Measurements from ENCODE around the gene ACSS3. TPM values are rescaled to one million over a fixed set of nuclear protein-coding genes. Genes with fewer than 3 reads are reported as not detected.

ACSS3 gene
- total RNA-seq, 1 donor from 2014 or later, result 32.4 TPM

GRCh38 chr12:81229759-81230158 lies 151.9 kb downstream of the ACSS3 start:
- Histone ChIP-seq H3K36me3 (peaks cover 4% of the 10 kb centered on the region), H3K27me3 (ENCODE audit: low read depth) (no peaks in the 10 kb centered on the region), H3K4me3 (no peak overlapping the region), H3K4me1 (no peaks in the 10 kb centered on the region), H3K27ac (no peak overlapping the region), H3K9me3 (no peaks in the 10 kb centered on the region)
- DNase-seq (no peak), ATAC-seq (no peak)
- intact Hi-C loops (cut with DNase I), result no loop called here
- TF ChIP-seq, protein P1, sequence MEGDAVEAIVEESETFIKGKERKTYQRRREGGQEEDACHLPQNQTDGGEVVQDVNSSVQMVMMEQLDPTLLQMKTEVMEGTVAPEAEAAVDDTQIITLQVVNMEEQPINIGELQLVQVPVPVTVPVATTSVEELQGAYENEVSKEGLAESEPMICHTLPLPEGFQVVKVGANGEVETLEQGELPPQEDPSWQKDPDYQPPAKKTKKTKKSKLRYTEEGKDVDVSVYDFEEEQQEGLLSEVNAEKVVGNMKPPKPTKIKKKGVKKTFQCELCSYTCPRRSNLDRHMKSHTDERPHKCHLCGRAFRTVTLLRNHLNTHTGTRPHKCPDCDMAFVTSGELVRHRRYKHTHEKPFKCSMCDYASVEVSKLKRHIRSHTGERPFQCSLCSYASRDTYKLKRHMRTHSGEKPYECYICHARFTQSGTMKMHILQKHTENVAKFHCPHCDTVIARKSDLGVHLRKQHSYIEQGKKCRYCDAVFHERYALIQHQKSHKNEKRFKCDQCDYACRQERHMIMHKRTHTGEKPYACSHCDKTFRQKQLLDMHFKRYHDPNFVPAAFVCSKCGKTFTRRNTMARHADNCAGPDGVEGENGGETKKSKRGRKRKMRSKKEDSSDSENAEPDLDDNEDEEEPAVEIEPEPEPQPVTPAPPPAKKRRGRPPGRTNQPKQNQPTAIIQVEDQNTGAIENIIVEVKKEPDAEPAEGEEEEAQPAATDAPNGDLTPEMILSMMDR (IDR thresholded peaks at IDR 0.05), result no peak

- Histone ChIP-seq H3K4me3 (no peak overlapping the region), H3K4me1 (no peaks in the 10 kb centered on the region), H3K27ac (no peak overlapping the region), H3K27me3 (ENCODE audit: low read depth) (no peaks in the 10 kb centered on the region), H3K9me3 (no peaks in the 10 kb centered on the region), H3K36me3 (peaks cover 4% of the 10 kb centered on the region)
- intact Hi-C loops (cut with DNase I), result no loop called here
- DNase-seq (no peak), ATAC-seq (no peak)
- TF ChIP-seq, protein P1 (IDR thresholded peaks at IDR 0.05), result no peak
Measured at GRCh38 chr12:81231574-81232368, 153.9 kb downstream of the ACSS3 start.

DNA sequence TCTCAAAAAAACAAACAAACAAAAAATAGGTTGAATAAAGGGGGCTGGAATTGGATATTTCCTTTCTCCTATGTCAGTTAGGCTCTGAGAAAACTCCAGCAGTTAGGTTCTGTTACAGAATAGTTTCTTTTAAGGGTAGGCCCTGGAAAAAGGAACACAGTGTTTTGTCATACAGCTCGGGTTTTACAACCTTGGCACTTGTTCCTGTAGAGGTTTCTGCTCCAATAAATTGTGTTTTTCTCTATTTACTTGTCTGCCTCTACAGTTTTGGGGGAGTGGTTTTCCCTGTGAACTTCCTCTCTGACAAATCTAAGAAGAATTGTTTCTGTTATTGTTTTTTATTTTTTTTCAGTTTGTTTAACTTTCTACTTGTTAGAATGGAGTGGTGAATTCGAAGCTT lies 167.6 kb downstream of the ACSS3 start:
- Histone ChIP-seq H3K4me1 (no peaks in the 10 kb centered on the region), H3K27ac (no peak overlapping the region), H3K4me3 (no peak overlapping the region), H3K9me3 (no peaks in the 10 kb centered on the region), H3K27me3 (ENCODE audit: low read depth) (no peaks in the 10 kb centered on the region), H3K36me3 (no peaks in the 10 kb centered on the region)
- no peak for DNase-seq
- intact Hi-C loops (cut with DNase I), result no loop called here
- TF ChIP-seq, protein P1 (IDR thresholded peaks at IDR 0.05), result no peak
- ATAC-seq, result no peak

DNA sequence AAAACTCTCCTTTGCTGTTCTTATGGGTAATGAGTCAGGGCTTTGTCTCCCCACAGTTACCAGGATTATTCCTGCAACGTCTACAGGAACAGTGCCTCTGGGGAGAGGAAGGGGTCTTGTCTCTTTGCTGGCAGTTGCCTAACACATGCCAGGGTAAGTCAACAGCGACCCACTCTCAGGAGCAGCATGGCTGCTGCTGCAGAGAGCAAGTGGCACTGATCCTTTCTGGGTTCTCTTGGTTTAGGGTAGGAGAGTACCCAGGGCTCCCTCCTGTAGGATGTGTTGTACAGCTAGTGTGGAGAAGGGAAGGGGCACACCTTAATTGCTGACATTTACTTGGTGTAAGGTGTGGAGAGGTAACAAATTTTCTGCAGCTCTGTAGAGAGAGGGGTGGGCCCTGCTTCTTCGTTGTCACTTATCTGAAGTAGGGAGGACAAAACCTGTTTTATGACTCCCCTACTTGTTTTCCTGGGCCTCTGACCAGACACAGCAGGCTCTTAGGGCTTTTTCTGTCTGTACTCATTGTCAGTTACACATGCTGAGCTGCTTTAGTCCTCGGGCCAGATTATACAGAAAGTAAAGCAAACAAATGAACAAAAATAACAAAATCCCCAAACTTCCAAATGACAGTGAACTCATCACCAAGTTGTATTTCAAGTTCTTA lies 168.2 kb downstream of the ACSS3 start:
- no peaks in the 10 kb centered on the region for H3K36me3 ChIP-seq
- no peaks in the 10 kb centered on the region for H3K9me3 ChIP-seq
- H3K27me3 ChIP-seq (ENCODE audit: low read depth), result no peaks in the 10 kb centered on the region
- H3K4me1 ChIP-seq, result no peaks in the 10 kb centered on the region
- TF ChIP-seq, protein P1 (IDR thresholded peaks at IDR 0.05), result no peak
- intact Hi-C loops (cut with DNase I), result no loop called here
- ATAC-seq (peak; percentile 11 to 14), DNase-seq (no peak)
- H3K4me3 ChIP-seq, result no peak overlapping the region
- H3K27ac ChIP-seq, result no peak overlapping the region

- H3K4me3 ChIP-seq, result no peak overlapping the region
- intact Hi-C loops (cut with DNase I), result no loop called here
- H3K36me3 ChIP-seq, result no peaks in the 10 kb centered on the region
- no peaks in the 10 kb centered on the region for H3K27me3 ChIP-seq (ENCODE audit: low read depth)
- H3K9me3 ChIP-seq, result no peaks in the 10 kb centered on the region
- ATAC-seq (no peak), DNase-seq (no peak)
- TF ChIP-seq, protein P1 (IDR thresholded peaks at IDR 0.05), result no peak
- H3K27ac ChIP-seq, result no peak overlapping the region
- H3K4me1 ChIP-seq, result no peaks in the 10 kb centered on the region
Measured at GRCh38 chr12:81249976-81250375, 172.1 kb downstream of the ACSS3 start.

Data from lower lobe of right lung (tissue), 2 donors.